ENCODE measurements around the gene ENGASE. TPM values are rescaled to one million over a fixed set of nuclear protein-coding genes. Genes with fewer than 3 reads are reported as not detected.

ENGASE gene
- total and polyA plus RNA-seq, 2 donors (not counting 1 experiment from before 2014, with no cell fraction given) = 92.1 to 122 TPM

GRCh38 chr17:79057737-79058385 is 16.8 kb upstream of the ENGASE start:
- H3K79me2 ChIP-seq (ENCODE audit: control insufficient read depth, insufficient read depth, low read length) = no peaks in the 10 kb centered on the region
- Mint-ChIP-seq H3K27me3 (peaks cover 26% of the 10 kb centered on the region), H3K27ac (no peak overlapping the region), H3K9me3 (ENCODE audit: insufficient read depth) (peaks cover 8% of the 10 kb centered on the region), H3K4me3 (no peak overlapping the region), H3K4me1 (no peaks in the 10 kb centered on the region)
- peaks cover 0 to 17% (median 5%) of the 10 kb centered on the region in 3 donors for H3K9me3 ChIP-seq (ENCODE audit: control extremely low read depth in 1 of 3, control insufficient read depth in 2 of 3, insufficient read depth in 1 of 3, low read length in 2 of 3)
- intact Hi-C loops (cut with micrococcal nuclease) = no loop called here
- H3K4me1 ChIP-seq (ENCODE audit: control insufficient read depth in 2 of 2, insufficient read depth in 2 of 2, low read length in 2 of 2) = no peaks in the 10 kb centered on the region
- ATAC-seq (ENCODE audit: low read depth) (no peak), DNase-seq (no peak)
- no peak overlapping the region for H2AFZ ChIP-seq (ENCODE audit: insufficient read depth, low read depth, low read length, poor library complexity, severe bottlenecking)
- H3K9ac ChIP-seq (ENCODE audit: low read length) = no peak overlapping the region
- H3K4me2 ChIP-seq (replicated peaks; ENCODE audit: low read depth, low read length, poor library complexity, severe bottlenecking) = no peak overlapping the region
- 49% methylated on average over 10 of the region's 10 CpGs for WGBS (ENCODE audit: insufficient coverage)
- POLR2A ChIA-PET = interaction anchor here (0.6 kb wide), 1 partner anchor 39 kb away, joined by 5 read pairs; no protein-coding TSS in a partner anchor
- no peak for TF ChIP-seq EZH2 (IDR thresholded peaks at IDR 0.05; ENCODE audit: borderline replicate concordance, insufficient read depth, low read depth, low read length, poor library complexity, severe bottlenecking)
- TF ChIP-seq CTCF (IDR thresholded peaks at IDR 0.05) = no peak
- no peaks in the 10 kb centered on the region for H4K20me1 ChIP-seq (ENCODE audit: control insufficient read depth, insufficient read depth, low read length, poor library complexity, severe bottlenecking)
- H3K4me3 ChIP-seq (ENCODE audit: control extremely low read depth in 1 of 5, extremely low read depth in 1 of 5, insufficient read depth in 1 of 5, low read depth in 2 of 5, low read length in 4 of 5) = no peak overlapping the region
- CTCF ChIA-PET = interaction anchor here (2.7 kb wide), 1 partner anchor 30 kb away, joined by 9 read pairs; no protein-coding TSS in a partner anchor
- H3K27ac ChIP-seq (ENCODE audit: low read length in 2 of 2) = no peak overlapping the region
- H3K27me3 ChIP-seq (replicated peaks in 1 of 4; ENCODE audit: control extremely low read depth in 1 of 4, control insufficient read depth in 3 of 4, insufficient read depth in 4 of 4, low read length in 3 of 4) = peaks cover 0 to 4% (median 0%) of the 10 kb centered on the region in 4 experiments
- no peaks in the 10 kb centered on the region for H3K36me3 ChIP-seq (replicated peaks in 1 of 2; ENCODE audit: control extremely low read depth in 1 of 2, control insufficient read depth in 1 of 2, extremely low read depth in 1 of 2, insufficient read depth in 2 of 2, low read length in 1 of 2)

- H3K9ac ChIP-seq (ENCODE audit: low read length) = no peak overlapping the region
- no peaks in the 10 kb centered on the region for H3K9me3 Mint-ChIP-seq (ENCODE audit: insufficient read depth)
- H3K27ac Mint-ChIP-seq = no peak overlapping the region
- no peak for TF ChIP-seq CTCF (IDR thresholded peaks at IDR 0.05)
- TF ChIP-seq EZH2 (IDR thresholded peaks at IDR 0.05; ENCODE audit: borderline replicate concordance, insufficient read depth, low read depth, low read length, poor library complexity, severe bottlenecking) = no peak
- ChIA-PET POLR2A (no interaction called here), CTCF (interaction anchor here (1.0 to 3.5 kb wide), 3 partner anchors 15 to 330 kb away, joined by 3 to 21 read pairs (median 5); no protein-coding TSS in a partner anchor)
- WGBS (ENCODE audit: insufficient coverage) = 100% methylated on average over 3 of the region's 7 CpGs
- H2AFZ ChIP-seq (ENCODE audit: insufficient read depth, low read depth, low read length, poor library complexity, severe bottlenecking) = no peak overlapping the region
- H3K27ac ChIP-seq (ENCODE audit: low read length in 2 of 2) = no peak overlapping the region
- peaks cover 0 to 3% (median 0%) of the 10 kb centered on the region in 4 experiments for H3K27me3 ChIP-seq (replicated peaks in 1 of 4; ENCODE audit: control extremely low read depth in 1 of 4, control insufficient read depth in 3 of 4, insufficient read depth in 4 of 4, low read length in 3 of 4)
- H3K9me3 ChIP-seq (ENCODE audit: control extremely low read depth in 1 of 3, control insufficient read depth in 2 of 3, insufficient read depth in 1 of 3, low read length in 2 of 3) = peaks cover 0 to 6% (median 0%) of the 10 kb centered on the region in 3 donors
- H3K4me3 ChIP-seq (ENCODE audit: control extremely low read depth in 1 of 5, extremely low read depth in 1 of 5, insufficient read depth in 1 of 5, low read depth in 2 of 5, low read length in 4 of 5) = no peak overlapping the region
- H3K36me3 ChIP-seq (replicated peaks in 1 of 2; ENCODE audit: control extremely low read depth in 1 of 2, control insufficient read depth in 1 of 2, extremely low read depth in 1 of 2, insufficient read depth in 2 of 2, low read length in 1 of 2) = no peaks in the 10 kb centered on the region
- H3K4me2 ChIP-seq (replicated peaks; ENCODE audit: low read depth, low read length, poor library complexity, severe bottlenecking) = no peak overlapping the region
- no peaks in the 10 kb centered on the region for H4K20me1 ChIP-seq (ENCODE audit: control insufficient read depth, insufficient read depth, low read length, poor library complexity, severe bottlenecking)
- H3K4me1 ChIP-seq (ENCODE audit: control insufficient read depth in 2 of 2, insufficient read depth in 2 of 2, low read length in 2 of 2) = no peaks in the 10 kb centered on the region
- intact Hi-C loops (cut with micrococcal nuclease) = no loop called here
- no peak overlapping the region for H3K4me3 Mint-ChIP-seq
- DNase-seq (no peak), ATAC-seq (ENCODE audit: low read depth) (no peak)
- peaks cover 3% of the 10 kb centered on the region for H3K4me1 Mint-ChIP-seq
- peaks cover 23% of the 10 kb centered on the region for H3K27me3 Mint-ChIP-seq
- H3K79me2 ChIP-seq (ENCODE audit: control insufficient read depth, insufficient read depth, low read length) = no peaks in the 10 kb centered on the region
Measured at GRCh38 chr17:79062691-79063090, 11.9 kb upstream of the ENGASE start.
